ENCODE results near the gene OR14I1. TPM values are rescaled to one million over a fixed set of nuclear protein-coding genes. Genes with fewer than 3 reads are reported as not detected.
"Not testable (repeated sequence)": the region's sequence is repeated elsewhere in the genome, so short reads cannot be mapped to it uniquely, and the experiment has no call there.

OR14I1 gene
- total RNA-seq, 4 donors from 2014 or later: not detected

GRCh38 chr1:248655354-248655753 is 47.2 kb downstream of the OR14I1 start, which contains the start of gene OR2T27:
TSS of gene OR2T27 (minus strand) at chr1:248655528. CDS start at chr1:248650884, 4,644 bp downstream.
- DNase-seq, H3K36me3 ChIP-seq: not testable (repeated sequence)
- 50% methylated on average over 1 of the region's 3 CpGs; no CpG with 5 or more reads in 1 of the 2 donors for WGBS, 2 donors

More at GRCh38 chr1:248655354-248655753, 47.2 kb downstream of the OR14I1 start, which contains the start of gene OR2T27:
- H3K27ac ChIP-seq; H3K4me1 ChIP-seq; H3K4me3 ChIP-seq; intact Hi-C loops (cut with DNase I); H3K27me3 ChIP-seq; H3K9me3 ChIP-seq: not testable (repeated sequence)

Small RNA genes within 50 kb of the gene (small RNA-seq; reads per million reads assigned to genes)
- gene AHCYP8: 0 reads per million in 4 donors

Other genes with a start within 250 kb of the OR14I1 start
- not detected for gene OR2T3, start 229.4 kb downstream of the OR14I1 start, total RNA-seq
- gene OR2T5, start 214.2 kb downstream of the OR14I1 start, total RNA-seq: not detected
- not detected for gene OR2G6, start 194.7 kb downstream of the OR14I1 start, total RNA-seq
- gene OR2T29, start 140.0 kb downstream of the OR14I1 start, total RNA-seq: not detected
- gene OR2T34, start 128.0 kb downstream of the OR14I1 start, total RNA-seq: not detected
- gene OR2T10, start 105.1 kb downstream of the OR14I1 start, total RNA-seq: not detected
- gene OR2T11, start 67.7 kb downstream of the OR14I1 start, total RNA-seq: not detected
- gene OR2T35, start 57.5 kb downstream of the OR14I1 start, total RNA-seq: not detected
- gene OR2T27, start 47.2 kb downstream of the OR14I1 start, total RNA-seq: not detected
- gene LYPD8, start 53.0 kb upstream of the OR14I1 start, total RNA-seq: not detected
- gene SH3BP5L, start 123.1 kb upstream of the OR14I1 start, total RNA-seq: 10 to 100 TPM; 19.2 to 23.1 (median 21.9) TPM
- gene ZNF672, start 135.5 kb upstream of the OR14I1 start, total RNA-seq: 10 to 100 TPM; 22.3 to 25.8 (median 24.0) TPM
- 10 to 100 TPM; 35.7 to 67.9 (median 40.7) TPM for gene ZNF692, start 156.3 kb upstream of the OR14I1 start, total RNA-seq
- gene PGBD2, start 203.5 kb upstream of the OR14I1 start, total RNA-seq: 1 to 10 TPM; 4.1 to 9.5 (median 6.7) TPM